HL-60/S4 treated with phorbol 12-myristate 13-acetate at 8.2 ng/mL for 4 days and 3 days (cell line): ENCODE results near the gene RNF208.
"Not testable (repeated sequence)": the region's sequence is repeated elsewhere in the genome, so short reads cannot be mapped to it uniquely, and the experiment has no call there.

Experiments used
- in situ Hi-C: fragments of 300-500 bp; cut with MboI; formaldehyde crosslinking; loops from 2 replicates; pipeline ENCODE4 v1.15.0; 2022; ENCODE audit warnings: low sequenced_read_pairs

The RNF208 gene

DNA sequence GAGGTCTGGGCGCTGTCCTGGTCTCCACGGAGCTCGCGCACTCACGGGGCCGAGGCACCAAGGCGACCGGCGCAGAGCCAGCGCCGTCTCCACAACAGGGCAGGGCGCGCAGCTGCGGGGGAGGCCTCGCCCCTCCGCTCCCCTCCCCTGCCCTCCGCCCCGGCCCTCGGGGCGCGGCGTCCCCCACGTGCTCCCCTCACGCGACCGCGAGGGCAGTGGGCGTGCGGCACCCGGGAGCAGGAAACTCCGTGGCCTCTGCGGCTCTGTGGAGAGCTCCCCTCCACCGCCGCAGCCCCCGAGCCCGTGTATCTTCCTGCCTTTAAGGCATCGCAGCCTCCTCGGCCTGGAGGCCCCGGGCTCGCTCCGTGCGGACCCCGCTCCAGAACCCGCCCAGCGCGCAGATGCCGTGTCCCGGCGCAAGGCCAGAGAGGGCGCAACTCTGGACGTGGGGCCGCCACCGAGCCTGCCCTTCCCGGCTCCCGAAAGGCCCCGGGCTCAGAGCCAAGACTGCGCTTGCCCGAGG is 18.3 kb upstream of the RNF208 start:
- in situ Hi-C loops: no loop called here

DNA sequence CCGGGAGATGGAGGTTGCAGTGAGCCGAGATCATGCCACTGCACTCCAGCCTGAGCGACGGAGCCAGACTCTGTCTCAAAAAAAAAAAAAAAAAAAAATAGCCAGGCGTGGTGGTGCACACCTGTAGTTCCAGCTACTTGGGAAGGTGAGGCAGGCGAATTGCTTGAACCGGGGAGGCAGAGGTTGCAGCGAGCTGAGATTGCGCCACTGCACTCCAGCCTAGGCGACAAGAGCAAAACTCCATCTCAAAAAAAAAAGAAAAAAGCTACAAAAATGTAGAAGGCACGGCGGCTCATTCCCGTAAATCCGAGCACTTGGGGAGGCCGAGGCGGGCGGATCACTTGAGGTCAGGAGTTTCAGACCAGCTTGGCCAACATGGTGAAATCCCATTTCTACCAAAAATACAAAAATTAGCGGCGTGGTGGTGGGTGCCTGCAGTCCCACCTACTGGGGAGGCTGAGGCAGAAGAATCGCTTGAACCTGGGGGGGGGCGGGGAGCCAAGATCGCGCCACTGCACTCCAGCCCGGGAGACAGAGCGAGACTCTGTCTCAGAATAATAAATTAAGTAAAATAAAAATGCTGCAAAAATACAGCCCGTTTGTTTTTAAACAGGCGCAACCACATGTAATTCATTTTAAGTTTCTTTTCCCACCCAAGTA is 17.6 kb upstream of the RNF208 start:
- in situ Hi-C loops: not testable (repeated sequence)

DNA sequence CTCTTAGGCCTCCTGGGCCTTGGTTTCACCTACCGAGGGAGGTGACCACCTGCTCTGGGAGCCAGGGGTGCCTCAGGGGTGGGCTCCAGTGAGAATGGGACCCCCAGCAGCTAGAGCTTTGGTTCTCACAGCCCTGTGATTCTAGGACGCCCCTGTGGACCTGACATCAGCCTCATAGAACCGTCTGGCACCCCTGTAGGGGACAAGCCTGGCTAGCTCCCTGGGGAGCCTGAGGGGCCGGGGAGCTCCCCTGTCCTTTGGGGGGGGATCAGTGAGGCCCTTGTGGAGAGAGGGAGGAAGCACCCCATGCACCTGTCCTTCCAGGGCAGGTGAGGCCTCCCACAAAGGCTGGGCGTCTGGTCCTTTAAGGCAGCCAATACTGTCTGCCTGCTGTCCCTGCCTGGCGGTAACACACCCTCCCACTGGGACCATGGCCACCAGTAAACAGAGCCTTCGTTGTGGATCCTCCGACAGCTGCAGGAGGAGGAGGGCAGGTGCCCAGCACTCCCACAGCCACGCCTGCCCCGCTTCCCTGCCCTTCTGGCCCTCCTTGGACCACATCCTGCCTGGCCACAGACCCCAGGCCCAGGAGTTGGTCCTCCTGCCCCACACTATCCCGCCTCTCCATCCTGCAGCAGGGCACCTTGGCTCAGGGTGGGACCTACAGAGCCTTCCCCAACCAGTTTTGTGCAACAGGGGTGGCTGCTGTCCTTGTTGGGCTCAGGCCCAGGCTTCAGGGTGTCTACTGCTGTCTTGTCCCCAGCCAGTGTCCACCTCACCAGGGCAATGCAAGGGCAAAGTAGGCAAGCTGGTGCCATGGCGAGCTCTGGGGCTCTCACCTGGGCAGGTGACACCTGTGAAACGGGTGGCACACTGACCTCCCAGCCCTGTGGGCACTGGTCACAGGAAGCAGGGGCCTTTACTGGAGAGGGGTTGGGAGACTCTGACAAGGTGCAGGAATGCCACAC is 16.0 kb upstream of the RNF208 start:
- in situ Hi-C loops: no loop called here

DNA sequence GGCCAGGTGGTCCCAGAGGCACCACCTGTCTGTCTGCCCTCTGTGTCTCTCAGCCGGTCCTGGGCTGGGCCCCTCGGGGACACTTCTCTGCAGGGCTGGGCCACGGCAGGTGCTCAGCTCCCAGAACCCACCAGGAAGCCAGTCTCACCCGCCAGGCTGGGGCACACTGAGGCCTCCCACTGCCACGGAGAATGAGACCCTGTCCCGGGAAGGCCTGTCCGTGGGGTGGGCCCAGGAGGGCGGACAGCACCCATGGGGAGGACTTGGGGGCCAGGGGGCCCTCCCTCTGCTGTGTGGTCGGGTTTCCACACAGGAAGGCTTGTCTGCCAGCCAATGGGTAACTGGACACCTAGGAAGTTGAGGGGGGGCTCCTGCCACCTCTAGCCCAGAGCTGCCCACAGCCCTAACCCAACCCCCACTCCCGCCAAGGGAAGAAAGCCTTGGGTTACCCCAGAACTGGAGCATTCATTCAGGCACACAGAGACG is 14.9 kb upstream of the RNF208 start:
- in situ Hi-C loops: no loop called here

DNA sequence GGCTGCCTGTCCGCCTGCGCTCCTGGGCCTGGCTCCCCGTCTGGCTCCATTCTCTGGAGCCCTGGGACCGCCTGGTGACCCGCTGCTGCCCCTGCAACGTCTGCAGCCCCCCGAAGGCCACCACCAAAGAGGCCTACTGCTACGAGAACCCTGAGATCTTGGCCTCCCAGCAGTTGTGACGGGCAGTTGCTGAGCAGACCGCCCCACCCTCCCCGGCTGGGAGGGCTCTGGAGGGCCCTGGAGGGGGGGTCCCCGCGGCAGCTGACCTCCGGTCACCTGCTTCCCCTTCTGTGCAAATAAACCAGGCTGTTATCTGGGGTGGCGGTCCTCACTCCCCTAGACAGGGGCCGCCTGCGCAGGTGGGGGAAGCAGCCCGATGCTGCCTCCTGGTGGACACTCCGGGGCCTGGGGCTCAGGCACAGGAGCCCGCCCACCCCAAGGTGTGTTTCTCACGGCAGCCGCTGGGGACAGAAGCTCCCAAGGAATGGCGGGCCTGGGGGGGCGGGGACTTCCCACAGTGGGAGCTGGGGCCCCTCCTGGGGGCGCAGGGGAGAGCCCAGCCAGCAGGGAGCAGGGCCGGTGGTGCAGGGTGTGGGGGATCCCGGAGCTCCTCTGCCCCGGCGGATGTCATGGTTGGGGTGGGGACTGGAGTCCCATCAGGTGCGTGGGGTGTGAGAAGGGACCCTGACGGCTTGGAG is 14.3 kb upstream of the RNF208 start:
- in situ Hi-C loops: no loop called here

DNA sequence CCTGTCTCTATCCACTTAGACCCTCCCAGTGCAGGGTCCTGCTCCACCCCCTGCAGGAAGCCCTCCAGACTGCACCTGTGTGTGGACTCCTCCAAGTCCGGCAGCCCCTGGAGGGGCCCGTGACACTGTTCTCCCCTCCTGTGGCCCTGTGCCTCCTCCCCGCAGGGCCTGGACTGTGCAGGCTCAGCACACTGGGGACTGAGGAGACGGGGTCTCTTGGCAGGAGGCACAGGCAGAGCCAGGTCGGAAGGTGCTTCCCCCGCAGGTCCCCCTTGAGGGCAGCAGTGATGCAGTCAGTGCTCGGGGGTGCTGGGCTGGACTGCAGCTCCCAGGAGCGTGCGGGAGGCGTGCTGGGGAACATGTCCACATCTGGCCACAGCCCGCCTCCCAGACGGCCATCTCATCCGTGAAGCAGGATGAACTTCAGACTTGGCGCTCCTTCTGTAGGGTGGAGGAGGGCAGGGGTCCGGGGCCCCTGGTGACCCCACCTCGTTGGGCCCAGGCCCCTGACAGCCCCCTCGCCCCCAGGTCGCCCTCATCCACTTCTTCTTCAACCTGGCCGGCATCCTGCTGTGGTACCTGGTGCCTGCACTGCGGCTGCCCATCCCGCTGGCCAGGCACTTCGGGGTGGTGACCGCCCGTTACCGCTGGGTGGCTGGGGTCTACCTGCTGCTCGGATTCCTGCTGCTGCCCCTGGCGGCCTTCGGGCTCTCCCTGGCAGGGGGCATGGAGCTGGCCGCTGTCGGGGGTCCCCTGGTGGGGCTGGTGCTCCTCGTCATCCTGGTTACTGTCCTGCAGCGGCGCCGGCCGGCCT is 13.6 kb upstream of the RNF208 start:
- in situ Hi-C loops: no loop called here

DNA sequence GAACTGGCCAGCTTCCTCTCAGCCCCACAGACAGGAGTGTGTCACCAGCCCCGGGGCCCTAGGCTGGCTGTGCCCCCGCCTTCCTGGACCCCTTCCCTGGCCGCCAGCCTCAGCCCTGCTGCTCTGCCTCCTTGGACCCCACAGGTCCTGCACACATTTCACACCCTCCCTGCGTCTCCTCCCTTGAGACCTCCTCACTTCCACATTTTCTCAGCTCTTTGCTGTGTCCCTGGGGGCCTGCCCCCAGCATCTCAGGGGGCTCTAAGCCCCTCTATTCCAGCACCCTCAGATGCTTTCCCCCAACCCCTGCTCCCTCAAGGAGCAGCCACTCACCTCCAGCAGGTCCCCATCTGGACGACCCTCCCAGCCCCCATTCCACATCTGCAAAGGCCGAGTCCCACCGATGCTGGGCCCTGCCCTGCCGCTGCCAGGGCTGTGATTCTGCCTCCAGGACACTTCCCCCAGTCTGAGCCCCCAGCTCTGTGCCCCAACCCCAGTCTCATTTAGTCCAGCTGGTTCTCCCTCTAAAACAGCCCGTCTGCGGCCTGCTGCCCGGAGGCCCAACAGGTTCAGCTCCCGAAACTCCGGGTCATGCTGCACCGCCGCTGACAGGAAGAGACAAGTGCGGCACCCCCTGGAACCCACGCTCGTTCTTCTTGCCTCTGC is 12.9 kb upstream of the RNF208 start:
- in situ Hi-C loops: no loop called here

DNA sequence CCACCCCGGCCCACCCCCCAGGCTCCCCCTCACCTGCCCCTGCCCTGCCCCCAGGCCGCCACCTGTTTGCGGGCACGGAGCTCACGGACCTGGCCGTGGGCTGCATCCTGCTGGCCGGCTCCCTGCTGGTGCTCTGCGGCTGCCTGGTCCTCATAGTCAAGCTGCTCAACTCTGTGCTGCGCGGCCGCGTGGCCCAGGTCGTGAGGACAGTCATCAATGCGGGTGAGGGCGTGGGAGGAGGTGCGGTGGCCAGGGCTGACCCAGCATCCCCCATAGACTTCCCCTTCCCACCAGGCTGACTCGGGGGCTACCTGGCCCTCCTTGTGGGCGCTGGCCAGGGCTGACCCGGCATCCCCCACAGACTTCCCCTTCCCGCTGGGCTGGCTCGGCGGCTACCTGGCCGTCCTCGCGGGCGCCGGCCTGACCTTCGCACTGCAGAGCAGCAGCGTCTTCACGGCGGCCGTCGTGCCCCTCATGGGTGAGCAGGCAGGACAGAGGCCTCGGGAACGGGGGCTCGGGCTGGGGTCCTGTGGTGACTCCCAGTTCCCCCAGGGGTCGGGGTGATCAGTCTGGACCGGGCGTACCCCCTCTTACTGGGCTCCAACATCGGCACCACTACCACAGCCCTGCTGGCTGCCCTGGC is 12.1 kb upstream of the RNF208 start:
- in situ Hi-C loops: no loop called here

DNA sequence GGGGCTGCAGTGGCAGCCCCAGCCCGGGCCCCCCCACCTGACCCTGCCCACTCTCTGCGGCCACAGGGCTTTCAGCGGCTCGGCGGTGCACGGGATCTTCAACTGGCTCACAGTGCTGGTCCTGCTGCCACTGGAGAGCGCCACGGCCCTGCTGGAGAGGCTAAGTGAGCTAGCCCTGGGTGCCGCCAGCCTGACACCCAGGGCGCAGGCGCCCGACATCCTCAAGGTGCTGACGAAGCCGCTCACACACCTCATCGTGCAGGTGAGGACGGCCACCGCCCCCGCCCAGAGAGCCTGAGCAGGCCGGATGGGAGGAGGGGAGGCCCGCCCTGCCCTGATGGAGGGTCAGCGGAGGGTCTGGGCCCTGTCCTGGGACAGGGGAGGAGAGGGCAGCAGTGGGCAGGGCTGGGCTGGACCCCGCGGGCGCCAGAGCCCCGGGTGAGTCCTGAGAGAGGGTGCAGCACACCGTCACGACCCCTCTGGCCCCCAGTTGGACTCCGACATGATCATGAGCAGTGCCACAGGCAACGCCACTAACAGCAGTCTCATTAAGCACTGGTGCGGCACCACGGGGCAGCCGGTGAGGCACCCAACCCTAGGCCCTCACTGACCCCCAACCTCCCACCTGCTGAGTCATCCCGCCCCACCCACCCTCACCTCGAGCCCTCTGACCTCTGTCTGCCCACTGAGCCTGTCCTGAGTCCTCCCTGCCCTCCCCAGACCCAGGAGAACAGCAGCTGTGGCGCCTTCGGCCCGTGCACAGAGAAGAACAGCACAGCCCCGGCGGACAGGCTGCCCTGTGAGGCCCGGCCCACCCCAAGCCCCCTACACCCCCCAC is 11.3 kb upstream of the RNF208 start:
- in situ Hi-C loops: no loop called here

DNA sequence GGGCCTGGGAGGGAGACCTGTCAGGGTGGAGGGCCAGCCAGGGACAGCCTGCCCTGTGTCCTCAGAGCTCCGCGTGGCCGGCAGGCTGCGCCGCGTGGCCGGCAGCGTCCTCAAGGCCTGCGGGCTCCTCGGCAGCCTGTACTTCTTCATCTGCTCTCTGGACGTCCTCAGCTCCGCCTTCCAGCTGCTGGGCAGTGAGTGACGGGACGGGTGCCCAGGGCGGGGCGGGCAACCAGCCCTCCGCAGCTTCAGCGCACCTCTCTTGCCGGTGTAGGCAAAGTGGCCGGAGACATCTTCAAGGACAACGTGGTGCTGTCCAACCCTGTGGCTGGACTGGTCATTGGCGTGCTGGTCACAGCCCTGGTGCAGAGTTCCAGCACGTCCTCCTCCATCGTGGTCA is 10.5 kb upstream of the RNF208 start:
- in situ Hi-C loops: no loop called here

DNA sequence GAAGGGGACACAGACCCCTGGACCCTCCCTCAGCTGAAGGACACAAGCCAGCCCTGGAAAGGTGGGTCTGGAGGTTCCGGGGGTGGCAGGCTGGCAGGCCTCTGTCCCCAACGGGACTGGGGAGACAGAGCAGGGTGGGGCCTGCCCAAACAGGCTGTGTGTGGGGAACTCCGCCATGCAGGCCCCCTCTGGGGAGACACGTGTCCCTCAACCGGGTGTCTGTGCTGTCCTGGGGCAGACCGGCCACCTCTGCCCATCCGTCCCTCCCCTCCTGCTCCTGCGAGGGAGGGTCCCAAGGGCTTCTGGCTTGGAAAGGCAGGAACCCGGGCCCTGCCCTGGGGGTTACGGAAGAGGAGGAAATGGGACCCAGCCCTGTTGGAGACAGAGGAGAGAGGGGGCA is 10.1 kb upstream of the RNF208 start:
- in situ Hi-C loops: no loop called here

DNA sequence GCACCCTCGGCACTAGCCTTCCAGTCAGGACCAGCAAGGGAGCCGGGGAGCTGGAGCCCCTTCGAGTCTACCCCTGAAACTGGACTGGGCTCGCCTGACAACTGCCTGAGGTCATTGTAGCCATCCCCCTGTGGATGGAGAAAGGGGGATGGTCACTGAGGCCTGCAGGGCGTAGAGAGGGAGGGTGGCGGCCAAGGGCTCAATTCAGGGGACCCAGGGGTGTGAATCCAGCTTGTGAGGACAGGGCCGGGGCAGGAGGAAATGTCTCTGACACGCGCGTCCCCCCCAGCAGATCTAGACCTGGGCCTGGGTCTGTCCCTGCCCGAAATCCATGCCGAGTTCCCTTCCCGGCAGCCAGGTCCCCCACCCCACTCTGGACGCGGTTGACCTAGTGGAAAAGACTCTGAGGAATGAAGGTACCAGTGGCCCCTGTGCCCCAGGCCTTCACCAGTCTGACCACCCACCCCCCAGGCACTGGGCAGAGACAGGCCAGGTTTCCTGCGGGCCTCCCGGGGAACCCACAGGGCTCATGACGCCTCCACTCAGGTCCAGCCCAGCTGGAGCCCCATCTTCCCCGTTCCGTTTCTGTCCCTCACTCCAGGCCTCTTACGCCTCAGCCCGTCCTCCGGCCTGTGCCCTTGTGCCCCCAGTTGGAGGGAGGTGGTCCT is 9.5 kb upstream of the RNF208 start:
- in situ Hi-C loops: no loop called here

DNA sequence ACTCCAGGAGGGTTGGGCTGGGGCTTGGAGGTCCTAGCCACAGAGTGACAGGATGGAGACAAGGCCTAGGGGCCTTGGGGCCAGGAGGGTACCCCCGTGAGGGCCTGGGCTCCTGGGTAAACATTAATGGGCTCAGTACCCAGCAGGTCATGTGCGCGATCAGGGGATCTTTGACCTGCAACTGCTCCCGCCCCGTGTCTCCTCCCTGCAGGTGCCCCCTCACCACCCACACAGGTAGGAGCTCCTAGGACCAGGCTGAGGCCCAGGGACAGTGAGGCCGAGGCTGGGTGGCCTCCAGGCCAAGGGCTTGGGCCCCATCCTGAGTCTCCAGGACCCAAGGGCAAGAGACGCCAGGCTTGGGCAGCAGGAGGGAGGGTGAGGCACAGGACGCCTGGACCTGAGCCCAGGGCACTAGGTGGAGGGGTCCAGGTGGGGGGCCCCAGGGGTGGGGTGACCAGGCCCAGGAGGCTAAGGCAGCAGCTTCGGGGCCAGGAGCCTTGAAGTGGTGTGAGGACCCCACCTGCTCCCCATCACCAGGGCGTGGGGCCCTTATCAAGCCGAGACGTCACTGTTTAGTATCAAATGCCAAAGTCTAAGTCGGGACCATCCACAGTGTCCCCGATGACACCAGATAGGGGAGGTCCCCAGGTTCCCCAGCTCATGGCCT is 8.8 kb upstream of the RNF208 start, which contains the start of gene SLC34A3:
TSS of gene SLC34A3 (plus strand) at position 197 of the 667 bp plus-strand sequence. CDS start 802 bp downstream, outside the sequence.
- in situ Hi-C loops: no loop called here

DNA sequence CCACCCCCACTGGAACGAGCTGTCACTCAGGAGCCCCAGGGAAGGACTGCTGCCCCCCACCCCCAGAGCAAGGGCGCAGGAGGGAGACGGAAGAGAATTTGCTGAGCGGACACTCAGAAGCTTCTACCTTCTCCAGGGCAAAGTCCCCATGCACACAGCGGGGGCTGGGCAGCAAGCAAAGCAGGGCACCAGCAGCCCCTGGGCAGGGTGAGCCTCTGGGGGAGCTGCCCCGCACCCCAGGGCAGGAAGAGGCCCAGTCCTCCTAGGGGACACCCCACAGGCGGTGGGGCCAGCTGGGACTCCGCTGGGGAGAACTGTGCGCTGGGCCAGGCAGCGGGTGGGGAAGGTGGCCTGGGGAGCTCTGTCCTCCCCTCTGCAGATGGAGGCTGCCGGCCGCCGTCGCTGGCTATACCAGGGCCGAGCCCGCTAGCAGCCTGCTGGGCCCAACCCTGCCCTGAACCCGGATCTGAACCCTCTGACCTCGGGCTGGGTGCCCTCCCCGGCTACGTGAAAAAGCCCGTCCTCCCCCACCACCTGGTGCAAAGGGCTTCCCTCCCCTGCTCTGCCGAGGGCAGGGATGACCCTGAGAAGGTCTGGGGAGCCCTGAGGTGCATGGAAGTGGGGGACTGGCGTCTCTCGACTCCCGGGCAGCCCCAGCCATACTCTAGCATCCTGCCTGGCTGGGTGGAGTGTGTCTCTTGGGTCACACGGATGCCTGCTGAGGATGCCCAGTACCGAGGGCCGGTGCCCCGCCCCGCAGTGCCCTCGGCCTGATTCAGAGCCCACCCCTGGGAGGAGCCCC is 8.1 kb upstream of the RNF208 start:
- in situ Hi-C loops: loop anchor here (10.0 kb wide), 1 partner anchor 105 kb away; no protein-coding TSS in a partner anchor

DNA sequence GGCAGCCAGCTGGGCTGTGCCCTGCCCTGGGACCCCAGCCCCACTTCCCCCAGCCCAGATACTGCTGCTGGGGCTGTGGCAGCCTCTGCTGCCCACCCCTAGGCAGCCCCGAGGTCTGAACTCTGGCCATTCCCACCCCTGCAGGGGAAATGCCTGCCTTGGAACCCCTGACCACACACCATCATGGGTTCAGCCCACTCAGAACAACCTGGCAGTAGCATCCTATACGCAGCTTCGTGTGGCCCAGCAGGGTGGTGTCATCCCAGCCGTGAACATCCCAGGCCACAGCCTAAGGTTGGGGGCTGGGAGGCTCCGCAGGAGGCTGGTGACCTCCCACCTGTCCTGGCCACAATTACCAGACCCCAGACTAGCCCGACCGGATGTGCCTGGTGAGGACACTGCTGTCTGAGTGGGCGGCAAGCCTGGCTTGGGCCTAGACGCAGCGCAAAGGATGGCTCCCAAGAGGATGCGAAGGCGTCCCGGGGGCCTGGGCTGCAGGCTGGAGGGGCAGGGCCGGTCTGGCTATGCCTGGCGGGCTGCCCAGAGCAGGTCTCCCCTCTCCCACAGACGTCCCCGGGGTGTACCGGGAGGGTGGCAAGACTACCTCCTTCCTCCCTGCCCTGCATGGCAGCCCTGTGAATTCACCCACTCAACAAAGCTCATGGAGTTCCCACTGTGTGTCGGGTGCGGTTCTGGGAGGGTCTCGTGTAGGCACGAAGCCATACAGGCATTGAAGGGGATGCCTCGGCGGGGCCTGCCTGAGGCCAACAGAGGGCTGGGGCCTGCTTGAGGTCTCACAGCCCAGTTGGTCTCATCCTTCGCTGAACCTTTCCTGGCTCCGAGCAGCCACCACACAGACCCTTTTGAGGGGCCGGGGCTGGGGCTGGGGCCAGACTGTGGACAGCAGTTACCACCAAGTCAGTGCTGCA is 7.2 kb upstream of the RNF208 start:
- in situ Hi-C loops: loop anchor here (10.0 kb wide), 1 partner anchor 104 kb away; no protein-coding TSS in a partner anchor
